HepG2 (cell line): ENCODE results near the gene GON7. TPM values are rescaled to one million over a fixed set of nuclear protein-coding genes. Genes with fewer than 3 reads are reported as not detected.

Experiments
- ELF4 ChIP-seq: sonication (generic); formaldehyde crosslinking; IDR thresholded peaks from 2 replicates; pipeline ENCODE4 v1.5.0; 2020; ENCODE audit warnings: missing genetic modification reagents, mild to moderate bottlenecking, moderate library complexity, borderline replicate concordance
- ETV5 ChIP-seq: IDR thresholded peaks from 2 replicates; pipeline ENCODE4 v1.6.1; 2018; ENCODE audit warnings: missing biosample characterization, missing genetic modification reagents, inconsistent platforms, borderline replicate concordance
- GATAD2A ChIP-seq: IDR thresholded peaks from 2 replicates; pipeline ENCODE4 v1.6.1; 2016
- MED1 ChIP-seq: sonication (generic); formaldehyde crosslinking; IDR thresholded peaks from 2 replicates; pipeline ENCODE4 v1.4.0; 2020; ENCODE audit warnings: missing genetic modification reagents
- MIER2 ChIP-seq: IDR thresholded peaks from 2 replicates; pipeline ENCODE4 v1.6.1; 2016; ENCODE audit warnings: missing biosample characterization, missing genetic modification reagents
- NR2F6 ChIP-seq, 2 experiments: IDR thresholded peaks; 2 replicates each; pipeline ENCODE4 v1.6.1; 2016; ENCODE audit warnings: antibody characterized with exemption in 1 of 2, mild to moderate bottlenecking in 1 of 2
- RARA ChIP-seq: IDR thresholded peaks from 2 replicates; pipeline ENCODE4 v1.6.1; 2016; ENCODE audit warnings: missing genetic modification reagents, missing compliant biosample characterization
- SOX13 ChIP-seq, 3 experiments: fragments of 450-650 bp in 1 of 3; sonication (generic) in 1 of 3; formaldehyde crosslinking in 1 of 3; IDR thresholded peaks in 2 of 3; conservative IDR thresholded peaks in 1 of 3; 2 replicates each; pipeline versions ENCODE4 v1.5.0 to v1.6.1; 2016 to 2020; ENCODE audit warnings: antibody characterized with exemption in 1 of 3, mild to moderate bottlenecking in 1 of 3, missing compliant biosample characterization in 1 of 3, missing genetic modification reagents in 1 of 3, moderate library complexity in 1 of 3
- YEATS2 ChIP-seq: sonication (generic); formaldehyde crosslinking; IDR thresholded peaks from 2 replicates; pipeline ENCODE4 v1.4.0; 2020; ENCODE audit warnings: missing genetic modification reagents, borderline replicate concordance
- ZNF256 ChIP-seq: sonication (generic); formaldehyde crosslinking; conservative IDR thresholded peaks from 2 replicates; pipeline ENCODE4 v1.4.0; 2020; ENCODE audit warnings: missing genetic modification reagents
- ZNF34 ChIP-seq: sonication (generic); formaldehyde crosslinking; IDR thresholded peaks from 2 replicates; pipeline ENCODE4 v1.4.0; 2020; ENCODE audit warnings: mild to moderate bottlenecking, missing genetic modification reagents, borderline replicate concordance
- ZNF431 ChIP-seq: sonication (generic); formaldehyde crosslinking; IDR thresholded peaks from 2 replicates; pipeline ENCODE4 v1.9.0; 2022; ENCODE audit warnings: missing genetic modification reagents, low read depth, mild to moderate bottlenecking, borderline replicate concordance
- ZNF652 ChIP-seq: IDR thresholded peaks from 2 replicates; pipeline ENCODE4 v1.6.1; 2016; ENCODE audit warnings: low read depth, borderline replicate concordance
- ZNF737 ChIP-seq: sonication (generic); formaldehyde crosslinking; IDR thresholded peaks from 2 replicates; pipeline ENCODE4 v1.5.0; 2020; ENCODE audit warnings: missing genetic modification reagents, mild to moderate bottlenecking, borderline replicate concordance
- ZNF773 ChIP-seq: sonication (generic); formaldehyde crosslinking; IDR thresholded peaks from 2 replicates; pipeline ENCODE4 v1.4.0; 2020; ENCODE audit warnings: missing genetic modification reagents, borderline replicate concordance
- polyA plus RNA-seq, 8 experiments: library from polyadenylated mRNA; depleted of rRNA in 3 of 8; stranded (reverse) in 7 of 8; unstranded in 1 of 8; fragments of >200 nt; fragmentation: Illumina TruSeq in 4 of 8; extraction: Trizol in 4 of 8; gene quantifications; 2 replicates each; pipeline versions ENCODE4 v1.2.1 to v1.2.3, GENCODE V29; 2011 to 2016; ENCODE audit warnings: low read depth in 4 of 8, missing spikeins in 1 of 8, mixed read lengths in 1 of 8; ENCODE audit not compliant: insufficient read depth in 1 of 8
- total RNA-seq, 5 experiments: library from RNA; depleted of rRNA; stranded (reverse); fragments of >200 nt; fragmentation: Illumina TruSeq; extraction: Trizol; gene quantifications; 2 replicates each; pipeline ENCODE4 v1.2.3, GENCODE V29; 2016; ENCODE audit warnings: low read depth in 1 of 5
- TF ChIP-seq, protein P1 (sequence below): IDR thresholded peaks from 2 replicates; pipeline ENCODE4 v1.6.1; 2016; ENCODE audit warnings: low read depth
- TF ChIP-seq, protein P2 (sequence below): sonication (generic); formaldehyde crosslinking; IDR thresholded peaks from 2 replicates; pipeline ENCODE4 v1.4.0; 2020; ENCODE audit warnings: missing genetic modification reagents
- TF ChIP-seq, protein P3 (sequence below): sonication (generic); formaldehyde crosslinking; IDR thresholded peaks from 2 replicates; pipeline ENCODE4 v1.5.0; 2020; ENCODE audit warnings: mild to moderate bottlenecking, missing genetic modification reagents
- TF ChIP-seq, protein P4 (sequence below): IDR thresholded peaks from 2 replicates; pipeline ENCODE4 v1.6.1; 2016
- TF ChIP-seq, protein P5 (sequence below): sonication (generic); formaldehyde crosslinking; IDR thresholded peaks from 2 replicates; pipeline ENCODE4 v1.4.0; 2020; ENCODE audit warnings: missing genetic modification reagents, borderline replicate concordance
- TF ChIP-seq, protein P6 (sequence below): IDR thresholded peaks from 2 replicates; pipeline ENCODE4 v1.6.1; 2016; ENCODE audit warnings: missing genetic modification reagents, missing compliant biosample characterization

Gene GON7
- total and polyA plus RNA-seq, 2 of the 13 experiments (the other 11 are each of a cell fraction or from before 2014, with no cell fraction given): 11.9 to 28.0 TPM

DNA sequence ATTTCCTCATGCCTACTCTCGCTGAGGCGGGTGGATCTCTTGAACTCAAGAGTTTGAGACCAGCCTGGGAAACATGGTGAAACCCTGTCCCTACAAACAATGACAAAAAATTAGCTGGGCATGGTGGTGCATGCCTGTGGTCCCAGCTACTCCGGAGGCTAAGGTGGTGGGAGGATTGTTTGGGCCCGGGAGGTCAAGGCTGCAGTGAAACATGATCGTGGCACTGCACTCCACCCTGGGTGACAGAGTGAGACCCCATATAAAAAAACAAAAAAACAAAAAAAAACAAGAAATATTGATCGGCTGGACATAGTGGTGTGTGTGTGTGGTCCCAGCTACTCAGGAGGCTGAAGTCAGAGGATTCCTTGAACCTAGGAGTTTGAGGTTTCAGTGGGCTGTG is 31.4 kb downstream of the GON7 start (continued):
- TF ChIP-seq, protein P1, sequence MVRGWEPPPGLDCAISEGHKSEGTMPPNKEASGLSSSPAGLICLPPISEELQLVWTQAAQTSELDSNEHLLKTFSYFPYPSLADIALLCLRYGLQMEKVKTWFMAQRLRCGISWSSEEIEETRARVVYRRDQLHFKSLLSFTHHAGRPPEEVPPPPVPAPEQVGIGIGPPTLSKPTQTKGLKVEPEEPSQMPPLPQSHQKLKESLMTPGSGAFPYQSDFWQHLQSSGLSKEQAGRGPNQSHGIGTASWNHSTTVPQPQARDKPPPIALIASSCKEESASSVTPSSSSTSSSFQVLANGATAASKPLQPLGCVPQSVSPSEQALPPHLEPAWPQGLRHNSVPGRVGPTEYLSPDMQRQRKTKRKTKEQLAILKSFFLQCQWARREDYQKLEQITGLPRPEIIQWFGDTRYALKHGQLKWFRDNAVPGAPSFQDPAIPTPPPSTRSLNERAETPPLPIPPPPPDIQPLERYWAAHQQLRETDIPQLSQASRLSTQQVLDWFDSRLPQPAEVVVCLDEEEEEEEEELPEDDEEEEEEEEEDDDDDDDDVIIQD: no peak; the same call in 1 of the 2 replicates
- no peak for TF ChIP-seq MIER2
- TF ChIP-seq ZNF652 (CRISPR knock-in tag): no peak
- TF ChIP-seq, protein P2, sequence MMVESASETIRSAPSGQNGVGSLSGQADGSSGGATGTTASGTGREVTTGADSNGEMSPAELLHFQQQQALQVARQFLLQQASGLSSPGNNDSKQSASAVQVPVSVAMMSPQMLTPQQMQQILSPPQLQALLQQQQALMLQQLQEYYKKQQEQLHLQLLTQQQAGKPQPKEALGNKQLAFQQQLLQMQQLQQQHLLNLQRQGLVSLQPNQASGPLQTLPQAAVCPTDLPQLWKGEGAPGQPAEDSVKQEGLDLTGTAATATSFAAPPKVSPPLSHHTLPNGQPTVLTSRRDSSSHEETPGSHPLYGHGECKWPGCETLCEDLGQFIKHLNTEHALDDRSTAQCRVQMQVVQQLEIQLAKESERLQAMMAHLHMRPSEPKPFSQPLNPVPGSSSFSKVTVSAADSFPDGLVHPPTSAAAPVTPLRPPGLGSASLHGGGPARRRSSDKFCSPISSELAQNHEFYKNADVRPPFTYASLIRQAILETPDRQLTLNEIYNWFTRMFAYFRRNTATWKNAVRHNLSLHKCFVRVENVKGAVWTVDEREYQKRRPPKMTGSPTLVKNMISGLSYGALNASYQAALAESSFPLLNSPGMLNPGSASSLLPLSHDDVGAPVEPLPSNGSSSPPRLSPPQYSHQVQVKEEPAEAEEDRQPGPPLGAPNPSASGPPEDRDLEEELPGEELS (CRISPR knock-in tag): no peak; the same call in 1 of the 2 replicates
- no peak for TF ChIP-seq ZNF431 (CRISPR knock-in tag)
- TF ChIP-seq ZNF737 (CRISPR knock-in tag): no peak
- TF ChIP-seq ZNF256 (CRISPR knock-in tag): no peak
- peak; percentile 67 for TF ChIP-seq MED1 (CRISPR knock-in tag)
- TF ChIP-seq, protein P3, sequence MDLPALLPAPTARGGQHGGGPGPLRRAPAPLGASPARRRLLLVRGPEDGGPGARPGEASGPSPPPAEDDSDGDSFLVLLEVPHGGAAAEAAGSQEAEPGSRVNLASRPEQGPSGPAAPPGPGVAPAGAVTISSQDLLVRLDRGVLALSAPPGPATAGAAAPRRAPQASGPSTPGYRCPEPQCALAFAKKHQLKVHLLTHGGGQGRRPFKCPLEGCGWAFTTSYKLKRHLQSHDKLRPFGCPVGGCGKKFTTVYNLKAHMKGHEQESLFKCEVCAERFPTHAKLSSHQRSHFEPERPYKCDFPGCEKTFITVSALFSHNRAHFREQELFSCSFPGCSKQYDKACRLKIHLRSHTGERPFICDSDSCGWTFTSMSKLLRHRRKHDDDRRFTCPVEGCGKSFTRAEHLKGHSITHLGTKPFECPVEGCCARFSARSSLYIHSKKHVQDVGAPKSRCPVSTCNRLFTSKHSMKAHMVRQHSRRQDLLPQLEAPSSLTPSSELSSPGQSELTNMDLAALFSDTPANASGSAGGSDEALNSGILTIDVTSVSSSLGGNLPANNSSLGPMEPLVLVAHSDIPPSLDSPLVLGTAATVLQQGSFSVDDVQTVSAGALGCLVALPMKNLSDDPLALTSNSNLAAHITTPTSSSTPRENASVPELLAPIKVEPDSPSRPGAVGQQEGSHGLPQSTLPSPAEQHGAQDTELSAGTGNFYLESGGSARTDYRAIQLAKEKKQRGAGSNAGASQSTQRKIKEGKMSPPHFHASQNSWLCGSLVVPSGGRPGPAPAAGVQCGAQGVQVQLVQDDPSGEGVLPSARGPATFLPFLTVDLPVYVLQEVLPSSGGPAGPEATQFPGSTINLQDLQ: no peak
- no peak for TF ChIP-seq YEATS2
- TF ChIP-seq ETV5: peak; percentile 16; the same call in 1 of the 2 replicates
- TF ChIP-seq, protein P4, sequence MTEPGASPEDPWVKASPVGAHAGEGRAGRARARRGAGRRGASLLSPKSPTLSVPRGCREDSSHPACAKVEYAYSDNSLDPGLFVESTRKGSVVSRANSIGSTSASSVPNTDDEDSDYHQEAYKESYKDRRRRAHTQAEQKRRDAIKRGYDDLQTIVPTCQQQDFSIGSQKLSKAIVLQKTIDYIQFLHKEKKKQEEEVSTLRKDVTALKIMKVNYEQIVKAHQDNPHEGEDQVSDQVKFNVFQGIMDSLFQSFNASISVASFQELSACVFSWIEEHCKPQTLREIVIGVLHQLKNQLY (CRISPR knock-in tag): no peak
- TF ChIP-seq NR2F6 (IDR thresholded peaks at IDR 0.05): peak; percentile 21; the same call in 1 of the 2 replicates
- TF ChIP-seq NR2F6 (CRISPR knock-in tag; IDR thresholded peaks at IDR 0.05): peak; percentile 76
- TF ChIP-seq SOX13 (IDR thresholded peaks at IDR 0.05): no peak
- TF ChIP-seq SOX13 (CRISPR knock-in tag; conservative IDR thresholded peaks at IDR 0.05 in 1 of 2, IDR thresholded peaks at IDR 0.05 in 1 of 2): peak in 1 of 2 experiments; percentile 18; a peak in 1 of 4 replicates
- TF ChIP-seq, protein P5, sequence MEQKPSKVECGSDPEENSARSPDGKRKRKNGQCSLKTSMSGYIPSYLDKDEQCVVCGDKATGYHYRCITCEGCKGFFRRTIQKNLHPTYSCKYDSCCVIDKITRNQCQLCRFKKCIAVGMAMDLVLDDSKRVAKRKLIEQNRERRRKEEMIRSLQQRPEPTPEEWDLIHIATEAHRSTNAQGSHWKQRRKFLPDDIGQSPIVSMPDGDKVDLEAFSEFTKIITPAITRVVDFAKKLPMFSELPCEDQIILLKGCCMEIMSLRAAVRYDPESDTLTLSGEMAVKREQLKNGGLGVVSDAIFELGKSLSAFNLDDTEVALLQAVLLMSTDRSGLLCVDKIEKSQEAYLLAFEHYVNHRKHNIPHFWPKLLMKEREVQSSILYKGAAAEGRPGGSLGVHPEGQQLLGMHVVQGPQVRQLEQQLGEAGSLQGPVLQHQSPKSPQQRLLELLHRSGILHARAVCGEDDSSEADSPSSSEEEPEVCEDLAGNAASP (CRISPR knock-in tag): no peak
- TF ChIP-seq ELF4 (CRISPR knock-in tag): 0 out of 2 replicates have a peak, but pooled peaks have one; percentile 48
- no peak for TF ChIP-seq ZNF773 (CRISPR knock-in tag)
- TF ChIP-seq, protein P6, sequence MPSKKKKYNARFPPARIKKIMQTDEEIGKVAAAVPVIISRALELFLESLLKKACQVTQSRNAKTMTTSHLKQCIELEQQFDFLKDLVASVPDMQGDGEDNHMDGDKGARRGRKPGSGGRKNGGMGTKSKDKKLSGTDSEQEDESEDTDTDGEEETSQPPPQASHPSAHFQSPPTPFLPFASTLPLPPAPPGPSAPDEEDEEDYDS: no peak
- peak; percentile 35; the same call in 1 of the 2 replicates for TF ChIP-seq RARA (CRISPR knock-in tag)
- TF ChIP-seq GATAD2A: 0 out of 2 replicates have a peak, but pooled peaks have one; percentile 16
- no peak for TF ChIP-seq ZNF34
